NCI-H1694 (cell line): Measurements from ENCODE around the gene SEPTIN1.
A peak's percentile ranks its signal among the peaks of the same experiment; 100 is the strongest.
"Not testable (repeated sequence)": the region's sequence is repeated elsewhere in the genome, so short reads cannot be mapped to it uniquely, and the experiment has no call there.

Source experiments
- DNase-seq: peaks from one replicate; lab custom pipeline; 2025; lab: John Stamatoyannopoulos, UW

The SEPTIN1 gene

GRCh38 chr16:30357715-30358576 lies 24.4 kb downstream of the SEPTIN1 start:
- no peak for DNase-seq

- DNase-seq: no peak
Observed at GRCh38 chr16:30357085-30357714, 25.2 kb downstream of the SEPTIN1 start.

DNA sequence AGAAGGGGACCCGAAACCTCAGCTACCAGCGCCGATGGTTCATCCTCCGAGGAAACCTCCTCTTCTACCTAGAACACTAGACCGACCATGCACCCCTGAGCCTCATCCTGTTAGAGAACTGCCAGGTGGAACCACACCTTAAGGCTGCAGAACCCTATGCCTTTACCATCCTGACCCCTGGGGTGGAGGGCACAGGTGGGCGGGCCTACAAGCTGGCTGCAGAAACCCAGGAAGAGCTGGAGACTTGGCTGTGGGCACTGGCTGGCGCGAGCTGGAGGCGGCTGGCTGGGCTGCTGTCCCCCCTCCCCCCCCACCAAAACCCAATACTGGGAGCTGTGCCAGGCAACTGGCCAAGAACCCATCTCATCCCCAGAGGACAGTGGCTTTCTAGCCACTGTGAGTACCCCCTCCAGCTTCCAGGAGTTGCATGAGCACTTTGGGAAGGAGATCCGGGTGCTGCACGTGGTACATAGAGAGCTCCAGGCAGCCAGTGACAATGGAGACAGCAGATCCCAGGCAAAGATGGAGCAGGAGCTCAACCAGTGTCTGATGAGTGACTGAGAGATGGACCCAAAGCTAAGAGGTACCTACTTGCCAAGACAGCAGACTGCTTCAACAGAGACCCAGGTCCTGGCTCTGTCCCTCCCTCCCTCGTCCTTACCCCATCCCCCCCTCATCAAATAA lies 25.8 kb downstream of the SEPTIN1 start:
- no peak for DNase-seq

DNA sequence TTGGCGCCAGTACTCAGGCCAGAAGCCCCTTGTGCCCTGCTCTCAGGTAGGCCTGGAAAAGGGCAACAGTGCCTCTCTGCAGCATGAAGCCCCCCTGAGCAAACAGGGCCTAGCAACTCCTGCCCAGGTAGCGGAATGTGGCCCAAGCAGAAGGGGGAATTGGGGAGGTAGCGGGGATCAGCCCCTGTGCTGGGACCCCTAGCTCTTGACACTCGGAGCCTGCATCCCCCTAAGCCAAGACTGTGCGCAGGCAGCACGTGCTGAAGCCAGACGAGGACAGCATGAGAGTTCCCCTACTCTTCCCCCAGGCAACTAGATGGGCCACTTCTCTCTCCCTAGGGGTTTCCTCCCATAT lies 26.4 kb downstream of the SEPTIN1 start:
- DNase-seq: no peak

- peak; percentile 93 for DNase-seq
Observed at GRCh38 chr16:30355144-30355953, 27.0 kb downstream of the SEPTIN1 start, which contains the start of gene CD2BP2. TSS of gene CD2BP2 (minus strand) at chr16:30355308. CDS start at chr16:30354681, 627 bp downstream.

DNA sequence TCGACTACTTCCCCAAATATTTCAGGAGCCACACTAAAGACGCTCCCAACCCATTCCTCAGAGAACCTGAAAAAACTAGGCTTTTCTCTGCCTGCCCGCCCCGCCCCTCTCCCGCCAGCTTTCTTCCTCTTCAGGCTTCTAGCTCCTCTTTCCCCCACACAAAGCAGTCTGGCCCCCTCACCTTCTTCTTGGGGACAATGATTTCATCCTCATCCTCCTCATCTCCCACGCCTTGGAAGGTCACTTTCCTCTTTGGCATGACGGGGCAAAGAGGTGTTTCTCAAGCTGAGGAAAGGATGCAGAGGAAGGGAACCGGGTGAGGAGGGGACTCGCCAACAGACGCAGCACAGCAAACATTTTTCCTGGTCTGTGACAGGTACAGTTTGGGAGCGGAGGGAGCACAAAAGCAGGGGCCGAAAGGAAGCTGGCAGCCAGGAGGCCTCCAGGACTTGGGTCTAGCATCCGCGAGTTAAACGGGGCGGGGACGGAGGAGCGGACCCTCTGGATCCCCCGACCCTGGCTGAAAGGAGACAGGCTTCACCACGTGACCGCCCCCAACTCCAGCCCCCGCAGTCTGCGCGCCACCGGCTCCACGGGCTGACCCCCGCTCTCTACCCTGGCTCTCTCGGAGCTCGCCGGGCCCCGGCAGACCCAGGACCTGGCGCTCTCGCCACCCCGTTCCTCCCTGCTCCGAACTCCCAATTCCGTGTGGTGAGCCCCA lies 27.8 kb downstream of the SEPTIN1 start:
- DNase-seq: no peak

DNA sequence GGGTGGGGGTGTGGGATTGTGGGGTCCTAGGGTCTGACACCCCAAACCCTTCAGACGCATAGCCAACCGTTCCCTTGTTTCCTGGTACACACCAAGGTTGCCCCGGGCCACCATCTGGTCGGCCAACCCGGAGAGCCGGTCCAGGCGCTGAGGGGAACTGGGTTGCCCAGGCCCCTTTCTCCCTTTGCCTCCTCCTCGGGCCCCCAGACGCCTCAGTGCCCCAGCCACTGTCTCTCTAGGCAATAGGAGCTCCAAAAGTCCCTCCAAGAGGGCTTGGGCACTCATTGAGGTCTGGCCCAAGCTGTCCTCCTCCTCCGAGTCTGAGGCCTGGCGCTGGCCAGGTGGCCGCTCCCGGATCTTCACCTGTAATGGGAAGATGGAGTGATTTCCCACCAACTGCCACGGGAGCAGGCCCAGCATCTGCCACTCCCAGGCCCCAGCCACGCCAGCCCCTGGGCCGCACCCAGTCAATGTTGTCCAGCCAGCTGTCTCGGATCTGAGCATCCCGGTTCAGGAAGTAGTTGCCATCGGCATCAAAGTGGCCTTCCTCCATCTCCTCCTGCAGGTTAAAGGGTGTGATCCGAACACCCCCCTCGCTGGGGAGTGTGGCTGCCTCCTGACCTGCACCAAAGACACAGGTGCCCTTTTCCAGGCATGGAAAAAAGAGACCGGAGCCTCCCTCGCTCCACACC lies 28.8 kb downstream of the SEPTIN1 start:
- DNase-seq: no peak

DNA sequence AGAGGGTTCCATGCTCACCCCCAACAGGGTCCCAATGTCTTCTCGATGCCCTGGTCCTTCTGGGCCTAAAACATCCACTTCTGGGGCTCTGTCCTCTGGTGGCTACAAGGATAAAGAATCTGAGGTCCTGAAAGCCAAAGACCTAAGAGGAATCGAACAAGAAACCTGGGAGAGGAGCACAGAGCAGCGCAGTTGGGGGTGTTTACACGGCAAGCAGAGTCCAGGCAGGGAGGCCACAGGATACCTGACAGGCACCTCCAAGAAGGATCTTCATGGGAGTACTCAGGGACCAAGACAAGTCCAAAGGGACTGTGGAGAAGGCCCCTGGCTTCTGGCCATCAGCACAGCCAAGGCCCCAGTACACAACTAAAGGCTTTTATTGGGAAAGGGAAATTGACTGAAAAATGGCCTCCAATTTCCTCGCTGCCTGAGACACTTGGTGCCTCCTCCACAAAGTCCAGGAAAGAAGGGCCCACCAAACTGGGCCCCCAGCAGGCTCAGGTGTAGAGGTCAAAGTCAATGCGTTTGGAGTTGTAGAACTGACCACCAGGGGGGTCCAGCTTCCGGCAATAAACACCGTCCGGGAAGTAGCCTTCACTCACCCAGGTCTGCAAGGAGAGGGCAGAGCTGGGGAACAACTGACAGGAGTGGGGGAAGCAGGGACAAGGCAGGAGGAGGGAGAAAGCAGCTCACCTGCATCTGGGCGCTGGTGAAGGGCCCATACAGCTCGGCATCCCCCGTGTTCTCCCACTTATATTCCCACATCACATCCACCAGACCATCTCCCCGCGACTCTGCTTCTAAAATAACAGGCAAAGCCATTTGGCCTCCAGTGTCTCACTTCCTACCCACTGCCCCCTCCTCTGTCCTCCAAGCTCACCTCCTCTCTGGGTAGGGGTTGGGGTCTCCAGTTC lies 29.6 kb downstream of the SEPTIN1 start:
- no peak for DNase-seq

GRCh38 chr16:30351586-30352419 lies 30.6 kb downstream of the SEPTIN1 start:
- no peak for DNase-seq

DNA sequence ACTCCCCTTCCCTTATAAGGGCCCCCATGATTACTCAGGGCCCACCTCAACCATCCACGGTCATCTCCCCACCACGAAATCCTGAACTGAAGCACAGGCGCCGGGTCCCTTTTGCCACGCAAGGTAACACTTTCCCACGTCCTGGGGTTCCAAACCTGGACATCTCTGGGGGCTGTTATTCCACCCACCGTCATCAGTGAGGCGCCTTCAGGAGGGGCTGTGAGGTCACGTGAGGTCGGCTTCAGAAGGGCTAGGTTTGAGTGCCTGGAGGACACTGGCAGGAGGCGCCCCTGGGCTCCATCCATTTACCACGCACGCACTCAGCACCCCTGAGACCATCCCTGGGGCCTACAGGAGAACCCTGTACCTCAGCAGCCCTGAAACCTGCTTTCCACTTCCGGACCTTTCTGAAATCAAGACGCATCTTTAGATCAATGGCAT lies 31.3 kb downstream of the SEPTIN1 start:
- DNase-seq: no peak

- no peak for DNase-seq
Observed at GRCh38 chr16:30350134-30350871, 32.1 kb downstream of the SEPTIN1 start.

DNA sequence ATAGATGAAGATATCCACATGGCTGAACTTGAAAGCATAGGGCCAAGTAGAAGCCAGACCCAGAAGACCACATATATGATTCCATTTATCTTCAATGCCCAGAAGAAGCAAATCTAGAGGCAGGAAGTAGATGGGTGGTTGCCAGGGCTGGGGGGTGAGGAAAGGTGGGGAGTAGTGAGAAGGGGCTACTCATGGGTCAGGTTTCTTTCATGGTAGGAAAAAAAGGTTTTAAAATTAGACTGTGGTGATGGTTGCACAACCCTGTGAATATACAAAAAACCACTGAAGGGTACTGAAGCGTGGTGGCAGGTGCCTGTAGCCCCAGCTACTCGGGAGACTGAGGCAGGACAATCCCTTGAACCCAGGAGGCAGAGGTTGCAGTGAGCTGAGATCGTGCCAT lies 32.7 kb downstream of the SEPTIN1 start:
- no peak for DNase-seq

- DNase-seq: no peak
Observed at GRCh38 chr16:30348929-30349328, 33.4 kb downstream of the SEPTIN1 start.

GRCh38 chr16:30348113-30348512 lies 34.2 kb downstream of the SEPTIN1 start:
- no peak for DNase-seq

- DNase-seq: no peak
Observed at GRCh38 chr16:30346286-30346685, 36.1 kb downstream of the SEPTIN1 start.

- DNase-seq: not testable (repeated sequence)
Observed at GRCh38 chr16:30343491-30343820, 38.9 kb downstream of the SEPTIN1 start.

GRCh38 chr16:30342751-30343490 lies 39.4 kb downstream of the SEPTIN1 start:
- no peak for DNase-seq
